HepG2 (cell line): ENCODE data around the gene MFSD6. TPM values are rescaled to one million over a fixed set of nuclear protein-coding genes. Genes with fewer than 3 reads are reported as not detected.
A peak's percentile ranks its signal among the peaks of the same experiment; 100 is the strongest.

ENCODE experiments used
- ATAC-seq: fragments of 200-7000 bp; cut with Tn5 transposase; 3 replicates; pipeline ENCODE4 v1.9.1; 2020; ENCODE audit warnings: mild to moderate bottlenecking, moderate library complexity
- BruUV-seq: library from RNA; stranded (reverse); fragments of 400-500 nt; replicated peaks from 2 replicates; lab custom pipeline; 2021; lab: Mats Ljungman, UMichigan
- CTCF ChIA-PET: fragments of 300-600 bp; formaldehyde crosslinking; extraction: SDS; loops from one replicate; lab custom pipeline; 2021; ENCODE audit warnings: low total read pairs, inconsistent platforms, low intra/inter-chr PET ratio; lab: Yijun Ruan, JAX
- POLR2A ChIA-PET: fragments of 350-600 bp; sonication (Branson Sonifier 250); formaldehyde crosslinking; loops from one replicate; lab custom pipeline; 2020; ENCODE audit warnings: antibody characterized with exemption, inconsistent platforms; lab: Yijun Ruan, JAX
- DNase-seq: peaks from one replicate; pipeline ENCODE4 v3.0.0-alpha.2; 2015; ENCODE audit warnings: low spot score
- FAIRE-seq: peaks from 3 replicates; lab custom pipeline; 2011; peaks lifted over from hg19 to GRCh38; lab: Jason Lieb, UNC
- H2AFZ ChIP-seq: one replicate; pipeline ENCODE4 v1.6.1; 2011; ENCODE audit warnings: low read length, inconsistent platforms
- H3K27ac ChIP-seq: fragments of 300-600 bp; 3 replicates; pipeline ENCODE4 v1.8.0; 2011; ENCODE audit warnings: mixed run types, mild to moderate bottlenecking, mixed read lengths, low read length, inconsistent platforms; ENCODE audit not compliant: insufficient read depth; ENCODE audit errors: extremely low read length
- H3K27me3 ChIP-seq, 2 experiments: fragments of 200-600 bp in 1 of 2; 2 replicates in 1 of 2; 3 replicates in 1 of 2; pipeline versions ENCODE4 v1.6.0 to v1.8.0; 2011; ENCODE audit warnings: low read length in 2 of 2, mild to moderate bottlenecking in 2 of 2, moderate library complexity in 2 of 2, inconsistent platforms in 1 of 2; ENCODE audit not compliant: insufficient read depth in 2 of 2, control insufficient read depth in 1 of 2
- H3K36me3 ChIP-seq, 2 experiments: fragments of 200-600 bp in 1 of 2; replicated peaks in 1 of 2; 2 replicates in 1 of 2; 3 replicates in 1 of 2; pipeline versions ENCODE4 v1.5.1 to v1.8.0; 2011; ENCODE audit warnings: low read length in 2 of 2, inconsistent platforms in 1 of 2; ENCODE audit not compliant: insufficient read depth in 2 of 2, control insufficient read depth in 1 of 2
- H3K4me1 ChIP-seq: 2 replicates; pipeline ENCODE4 v1.5.1; 2012; ENCODE audit warnings: low read length, inconsistent platforms; ENCODE audit not compliant: insufficient read depth
- H3K4me2 ChIP-seq: 2 replicates; pipeline ENCODE4 v1.6.0; 2011; ENCODE audit warnings: low read depth, low read length, inconsistent platforms
- H3K4me3 ChIP-seq, 3 experiments: fragments of 200-600 bp in 1 of 3; sonication (generic), shearing (Covaris generic) in 1 of 3; replicated peaks in 1 of 3; 2 replicates each; pipeline ENCODE4 v1.5.1; 2011 to 2016; ENCODE audit warnings: low read length in 3 of 3, inconsistent platforms in 2 of 3, low read depth in 2 of 3, mild to moderate bottlenecking in 2 of 3, control low read depth in 1 of 3, mixed read lengths in 1 of 3; ENCODE audit not compliant: insufficient read depth in 1 of 3
- H3K79me2 ChIP-seq: one replicate; pipeline ENCODE4 v1.6.1; 2011; ENCODE audit warnings: low read length, inconsistent platforms; ENCODE audit not compliant: insufficient read depth
- H3K9ac ChIP-seq: 2 replicates; pipeline ENCODE4 v1.6.0; 2011; ENCODE audit warnings: mild to moderate bottlenecking, low read depth, low read length, inconsistent platforms; ENCODE audit not compliant: insufficient read depth
- H3K9me3 ChIP-seq: 2 replicates; pipeline ENCODE4 v1.5.1; 2012; ENCODE audit warnings: mild to moderate bottlenecking, low read length
- H4K20me1 ChIP-seq: 2 replicates; pipeline ENCODE4 v1.6.0; 2011; ENCODE audit warnings: inconsistent platforms, mild to moderate bottlenecking, low read length, moderate library complexity; ENCODE audit not compliant: insufficient read depth
- NFIB ChIP-seq: sonication (generic); formaldehyde crosslinking; IDR thresholded peaks from 2 replicates; pipeline ENCODE4 v1.9.0; 2021; ENCODE audit warnings: missing genetic modification reagents, mild to moderate bottlenecking, borderline replicate concordance
- RFX1 ChIP-seq: fragments of 450-650 bp; IDR thresholded peaks from 2 replicates; pipeline ENCODE4 v1.6.1; 2017
- ZNF350 ChIP-seq: sonication (generic); formaldehyde crosslinking; IDR thresholded peaks from 2 replicates; pipeline ENCODE4 v1.4.0; 2020; ENCODE audit warnings: mild to moderate bottlenecking, low read depth, missing genetic modification reagents, borderline replicate concordance
- ZSCAN22 ChIP-seq: sonication (generic); formaldehyde crosslinking; IDR thresholded peaks from 2 replicates; pipeline ENCODE4 v1.4.0; 2020; ENCODE audit warnings: mild to moderate bottlenecking, missing genetic modification reagents
- WGBS: methylation state at CpG from one replicate; pipeline ENCODE4 v1.1.6; 2017; ENCODE audit warnings: low lambda C conversion rate; 5-methylcytosine and 5-hydroxymethylcytosine counted together
- in situ Hi-C: cut with HindIII; loops from 2 replicates; pipeline ENCODE4 v1.10.0; 2017; ENCODE audit warnings: low pct_unique_long_range_greater_than_20kb; ENCODE audit not compliant: extremely low pct_ligation_motif_present
- intact Hi-C: fragments of 100-400 bp; cut with micrococcal nuclease; formaldehyde crosslinking; loops from one replicate; pipeline ENCODE4 v1.10.0; 2022; ENCODE audit not compliant: unreplicated experiment
- polyA plus RNA-seq, 8 experiments: library from polyadenylated mRNA; depleted of rRNA in 3 of 8; stranded (reverse) in 7 of 8; unstranded in 1 of 8; fragments of >200 nt; fragmentation: Illumina TruSeq in 4 of 8; extraction: Trizol in 4 of 8; gene quantifications; 2 replicates each; pipeline versions ENCODE4 v1.2.1 to v1.2.3, GENCODE V29; 2011 to 2016; ENCODE audit warnings: low read depth in 4 of 8, missing spikeins in 1 of 8, mixed read lengths in 1 of 8; ENCODE audit not compliant: insufficient read depth in 1 of 8
- total RNA-seq, 5 experiments: library from RNA; depleted of rRNA; stranded (reverse); fragments of >200 nt; fragmentation: Illumina TruSeq; extraction: Trizol; gene quantifications; 2 replicates each; pipeline ENCODE4 v1.2.3, GENCODE V29; 2016; ENCODE audit warnings: low read depth in 1 of 5
- TF ChIP-seq, protein P1 (sequence below): sonication (generic); formaldehyde crosslinking; IDR thresholded peaks from one replicate; pipeline ENCODE4 v1.5.1; 2020; ENCODE audit warnings: mild to moderate bottlenecking, missing genetic modification reagents; ENCODE audit errors: not compliant biosample characterization
- TF ChIP-seq, protein P2 (sequence below): sonication (generic); formaldehyde crosslinking; IDR thresholded peaks from 2 replicates; pipeline ENCODE4 v1.8.0; 2022; ENCODE audit warnings: low read depth, missing genetic modification reagents

Gene MFSD6
- total and polyA plus RNA-seq, 2 of the 13 experiments (the other 11 are each of a cell fraction or from before 2014, with no cell fraction given): 0.92 to 1.4 TPM

DNA sequence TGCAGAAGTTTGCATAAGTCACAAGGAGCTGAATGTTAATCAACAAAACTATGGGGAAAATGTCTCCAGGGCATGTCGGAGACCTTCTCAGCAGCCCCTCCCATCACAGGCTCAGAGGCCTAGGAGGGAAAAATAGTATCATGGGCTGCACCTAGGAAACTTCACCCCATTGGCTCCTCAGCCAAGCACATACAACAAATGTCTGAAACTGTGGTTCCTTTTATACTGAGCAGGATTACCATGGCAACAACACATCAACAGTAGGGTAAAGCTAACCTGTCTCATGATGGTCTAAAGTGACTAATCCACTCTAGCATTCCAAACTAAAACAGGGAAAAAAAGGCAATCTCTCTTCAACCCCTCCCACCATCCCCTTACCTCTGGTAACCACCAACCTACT, 129.6 kb downstream of the MFSD6 start:
- FAIRE-seq (no peak), ATAC-seq (no peak), DNase-seq (peak; percentile 46)
- Histone ChIP-seq H3K9me3 (peaks cover 43% of the 10 kb centered on the region), H3K9ac (no peak overlapping the region), H3K4me2 (no peak overlapping the region), H3K36me3 (no peaks in the 10 kb centered on the region), H4K20me1 (no peaks in the 10 kb centered on the region), H3K79me2 (peaks cover 6% of the 10 kb centered on the region), H2AFZ (no peak overlapping the region), H3K4me1 (peaks cover 25% of the 10 kb centered on the region), H3K4me3 (no peak overlapping the region), H3K27ac (no peak overlapping the region), H3K27me3 (no peaks in the 10 kb centered on the region)
- intact Hi-C loops: loop anchor here (10.0 kb wide), 1 partner anchor 267 kb away; no protein-coding TSS in a partner anchor
- in situ Hi-C loops: no loop called here
- 100% methylated on average over 1 of the region's 1 CpG for WGBS
- BruUV-seq: no TSS peak
- ChIA-PET CTCF (no interaction called here), POLR2A (no interaction called here)
- TF ChIP-seq RFX1 (peak; percentile 55; the same call in 1 of the 2 replicates), ZSCAN22 (CRISPR knock-in tag) (no peak), NFIB (no peak)

DNA sequence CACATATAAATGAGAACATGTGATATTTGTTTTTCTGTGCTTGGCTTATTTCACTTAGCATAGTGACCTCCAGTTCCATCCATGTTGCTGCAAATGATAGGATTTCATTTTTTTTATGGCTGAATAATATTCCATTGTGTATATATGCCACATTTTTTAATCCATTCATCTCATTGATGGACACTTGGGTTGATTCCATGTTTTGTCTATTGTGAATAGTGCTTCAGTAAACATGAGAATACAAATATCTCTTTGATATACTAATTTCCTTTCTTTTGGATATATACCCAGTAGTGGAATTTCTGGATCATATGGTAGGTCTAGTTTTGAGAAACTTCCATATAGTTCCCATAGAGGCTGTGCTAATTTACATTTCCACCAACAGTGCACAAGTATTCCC, 130.0 kb downstream of the MFSD6 start:
- H3K9ac ChIP-seq: no peak overlapping the region
- FAIRE-seq (no peak), ATAC-seq (no peak), DNase-seq (no peak)
- no peaks in the 10 kb centered on the region for H4K20me1 ChIP-seq
- BruUV-seq: no TSS peak
- peaks cover 43% of the 10 kb centered on the region for H3K9me3 ChIP-seq
- no peak overlapping the region for H2AFZ ChIP-seq
- POLR2A ChIA-PET: no interaction called here
- no peaks in the 10 kb centered on the region for H3K36me3 ChIP-seq
- H3K4me2 ChIP-seq: no peak overlapping the region
- no peak overlapping the region for H3K27ac ChIP-seq
- H3K27me3 ChIP-seq: no peaks in the 10 kb centered on the region
- H3K79me2 ChIP-seq: peaks cover 6% of the 10 kb centered on the region
- CTCF ChIA-PET: no interaction called here
- H3K4me3 ChIP-seq: no peak overlapping the region
- in situ Hi-C loops (no loop called here), intact Hi-C loops (loop anchor here (10.0 kb wide), 1 partner anchor 267 kb away; no protein-coding TSS in a partner anchor)
- peaks cover 21% of the 10 kb centered on the region for H3K4me1 ChIP-seq
- TF ChIP-seq, protein P1, sequence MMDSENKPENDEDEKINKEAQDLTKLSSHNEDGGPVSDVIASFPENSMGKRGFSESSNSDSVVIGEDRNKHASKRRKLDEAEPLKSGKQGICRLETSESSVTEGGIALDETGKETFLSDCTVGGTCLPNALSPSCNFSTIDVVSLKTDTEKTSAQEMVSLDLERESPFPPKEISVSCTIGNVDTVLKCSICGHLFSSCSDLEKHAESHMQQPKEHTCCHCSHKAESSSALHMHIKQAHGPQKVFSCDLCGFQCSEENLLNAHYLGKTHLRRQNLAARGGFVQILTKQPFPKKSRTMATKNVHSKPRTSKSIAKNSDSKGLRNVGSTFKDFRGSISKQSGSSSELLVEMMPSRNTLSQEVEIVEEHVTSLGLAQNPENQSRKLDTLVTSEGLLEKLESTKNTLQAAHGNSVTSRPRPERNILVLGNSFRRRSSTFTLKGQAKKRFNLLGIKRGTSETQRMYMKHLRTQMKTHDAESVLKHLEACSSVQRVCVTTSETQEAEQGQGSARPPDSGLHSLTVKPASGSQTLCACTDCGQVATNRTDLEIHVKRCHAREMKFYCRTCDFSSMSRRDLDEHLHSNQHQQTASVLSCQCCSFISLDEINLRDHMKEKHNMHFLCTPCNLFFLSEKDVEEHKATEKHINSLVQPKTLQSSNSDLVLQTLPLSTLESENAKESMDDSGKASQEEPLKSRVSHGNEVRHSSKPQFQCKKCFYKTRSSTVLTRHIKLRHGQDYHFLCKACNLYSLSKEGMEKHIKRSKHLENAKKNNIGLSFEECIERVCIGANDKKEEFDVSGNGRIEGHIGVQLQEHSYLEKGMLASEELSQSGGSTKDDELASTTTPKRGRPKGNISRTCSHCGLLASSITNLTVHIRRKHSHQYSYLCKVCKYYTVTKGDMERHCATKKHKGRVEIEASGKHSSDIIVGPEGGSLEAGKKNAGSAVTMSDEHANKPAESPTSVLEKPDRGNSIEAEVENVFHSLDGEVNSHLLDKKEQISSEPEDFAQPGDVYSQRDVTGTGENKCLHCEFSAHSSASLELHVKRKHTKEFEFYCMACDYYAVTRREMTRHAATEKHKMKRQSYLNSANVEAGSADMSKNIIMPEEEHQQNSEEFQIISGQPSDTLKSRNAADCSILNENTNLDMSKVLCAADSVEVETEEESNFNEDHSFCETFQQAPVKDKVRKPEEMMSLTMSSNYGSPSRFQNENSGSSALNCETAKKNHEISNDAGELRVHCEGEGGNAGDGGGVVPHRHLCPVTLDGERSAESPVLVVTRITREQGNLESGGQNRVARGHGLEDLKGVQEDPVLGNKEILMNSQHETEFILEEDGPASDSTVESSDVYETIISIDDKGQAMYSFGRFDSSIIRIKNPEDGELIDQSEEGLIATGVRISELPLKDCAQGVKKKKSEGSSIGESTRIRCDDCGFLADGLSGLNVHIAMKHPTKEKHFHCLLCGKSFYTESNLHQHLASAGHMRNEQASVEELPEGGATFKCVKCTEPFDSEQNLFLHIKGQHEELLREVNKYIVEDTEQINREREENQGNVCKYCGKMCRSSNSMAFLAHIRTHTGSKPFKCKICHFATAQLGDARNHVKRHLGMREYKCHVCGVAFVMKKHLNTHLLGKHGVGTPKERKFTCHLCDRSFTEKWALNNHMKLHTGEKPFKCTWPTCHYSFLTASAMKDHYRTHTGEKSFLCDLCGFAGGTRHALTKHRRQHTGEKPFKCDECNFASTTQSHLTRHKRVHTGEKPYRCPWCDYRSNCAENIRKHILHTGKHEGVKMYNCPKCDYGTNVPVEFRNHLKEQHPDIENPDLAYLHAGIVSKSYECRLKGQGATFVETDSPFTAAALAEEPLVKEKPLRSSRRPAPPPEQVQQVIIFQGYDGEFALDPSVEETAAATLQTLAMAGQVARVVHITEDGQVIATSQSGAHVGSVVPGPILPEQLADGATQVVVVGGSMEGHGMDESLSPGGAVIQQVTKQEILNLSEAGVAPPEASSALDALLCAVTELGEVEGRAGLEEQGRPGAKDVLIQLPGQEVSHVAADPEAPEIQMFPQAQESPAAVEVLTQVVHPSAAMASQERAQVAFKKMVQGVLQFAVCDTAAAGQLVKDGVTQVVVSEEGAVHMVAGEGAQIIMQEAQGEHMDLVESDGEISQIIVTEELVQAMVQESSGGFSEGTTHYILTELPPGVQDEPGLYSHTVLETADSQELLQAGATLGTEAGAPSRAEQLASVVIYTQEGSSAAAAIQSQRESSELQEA (CRISPR knock-in tag): no peak
- TF ChIP-seq ZNF350 (CRISPR knock-in tag): no peak
- TF ChIP-seq, protein P2, sequence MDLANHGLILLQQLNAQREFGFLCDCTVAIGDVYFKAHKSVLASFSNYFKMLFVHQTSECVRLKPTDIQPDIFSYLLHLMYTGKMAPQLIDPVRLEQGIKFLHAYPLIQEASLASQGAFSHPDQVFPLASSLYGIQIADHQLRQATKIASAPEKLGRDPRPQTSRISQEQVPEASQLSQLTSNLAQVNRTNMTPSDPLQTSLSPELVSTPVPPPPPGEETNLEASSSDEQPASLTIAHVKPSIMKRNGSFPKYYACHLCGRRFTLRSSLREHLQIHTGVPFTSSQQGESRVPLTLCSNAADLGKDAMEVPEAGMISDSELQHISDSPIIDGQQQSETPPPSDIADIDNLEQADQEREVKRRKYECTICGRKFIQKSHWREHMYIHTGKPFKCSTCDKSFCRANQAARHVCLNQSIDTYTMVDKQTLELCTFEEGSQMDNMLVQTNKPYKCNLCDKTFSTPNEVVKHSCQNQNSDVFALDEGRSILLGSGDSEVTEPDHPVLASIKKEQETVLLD (CRISPR knock-in tag): no peak
